PFSK-1 (cell line): ENCODE measurements around the gene PDC.

ENCODE experiments used
- FOXP2 ChIP-seq: optimal IDR thresholded peaks from 2 replicates; pipeline ENCODE3; 2011; ENCODE audit warnings: borderline replicate concordance, control low read depth, inconsistent platforms; ENCODE audit not compliant: insufficient read depth; ENCODE audit errors: extremely low read length, extremely low read depth
- POLR2AphosphoS5 ChIP-seq: IDR thresholded peaks from 2 replicates; pipeline ENCODE4 v1.6.1; 2012; ENCODE audit warnings: low read depth, mild to moderate bottlenecking, control low read depth, low read length, moderate library complexity
- REST ChIP-seq, 2 experiments: IDR thresholded peaks; 2 replicates each; pipeline versions ENCODE4 v1.6.1 to v1.8.0; 2011 to 2012; ENCODE audit warnings: low read depth in 2 of 2, low read length in 2 of 2, control low read depth in 1 of 2, inconsistent platforms in 1 of 2, mild to moderate bottlenecking in 1 of 2, moderate library complexity in 1 of 2; ENCODE audit not compliant: insufficient read depth in 1 of 2
- SIN3A ChIP-seq: IDR thresholded peaks from 2 replicates; pipeline ENCODE4 v1.6.1; 2012; ENCODE audit warnings: mild to moderate bottlenecking, low read length, moderate library complexity, borderline replicate concordance; ENCODE audit not compliant: insufficient read depth
- TAF1 ChIP-seq: IDR thresholded peaks from 2 replicates; pipeline ENCODE4 v1.6.1; 2012; ENCODE audit warnings: low read length, control low read depth, borderline replicate concordance; ENCODE audit not compliant: insufficient read depth

Gene PDC

GRCh38 chr1:186498695-186499389, 37.9 kb upstream of the PDC start:
- TF ChIP-seq FOXP2 (no peak), POLR2AphosphoS5 (no peak), SIN3A (no peak), TAF1 (no peak), REST (IDR thresholded peaks at IDR 0.05; ENCODE audit: insufficient read depth in 1 of 2, low read depth in 2 of 2, low read length in 2 of 2) (no peak)

GRCh38 chr1:186498071-186498470, 37.2 kb upstream of the PDC start:
- TF ChIP-seq POLR2AphosphoS5 (no peak), REST (IDR thresholded peaks at IDR 0.05; ENCODE audit: insufficient read depth in 1 of 2, low read depth in 2 of 2, low read length in 2 of 2) (no peak), TAF1 (no peak)

GRCh38 chr1:186497651-186498050, 36.7 kb upstream of the PDC start:
- TF ChIP-seq TAF1 (no peak), SIN3A (no peak), FOXP2 (no peak), POLR2AphosphoS5 (no peak), REST (IDR thresholded peaks at IDR 0.05; ENCODE audit: insufficient read depth in 1 of 2, low read depth in 2 of 2, low read length in 2 of 2) (no peak)

- no peak for TF ChIP-seq POLR2AphosphoS5
Measured at GRCh38 chr1:186496171-186496851, 35.4 kb upstream of the PDC start.

GRCh38 chr1:186494832-186495271, 33.9 kb upstream of the PDC start:
- TF ChIP-seq SIN3A (no peak), POLR2AphosphoS5 (no peak), FOXP2 (no peak), REST (IDR thresholded peaks at IDR 0.05; ENCODE audit: insufficient read depth in 1 of 2, low read depth in 2 of 2, low read length in 2 of 2) (no peak), TAF1 (no peak)
